ENCODE results near the gene GADD45B. TPM values are rescaled to one million over a fixed set of nuclear protein-coding genes. Genes with fewer than 3 reads are reported as not detected.

GADD45B gene
- total and polyA plus RNA-seq, 2 donors (not counting 3 experiments of a cell fraction or from before 2014, with no cell fraction given), result 61.3 to 267 TPM

DNA sequence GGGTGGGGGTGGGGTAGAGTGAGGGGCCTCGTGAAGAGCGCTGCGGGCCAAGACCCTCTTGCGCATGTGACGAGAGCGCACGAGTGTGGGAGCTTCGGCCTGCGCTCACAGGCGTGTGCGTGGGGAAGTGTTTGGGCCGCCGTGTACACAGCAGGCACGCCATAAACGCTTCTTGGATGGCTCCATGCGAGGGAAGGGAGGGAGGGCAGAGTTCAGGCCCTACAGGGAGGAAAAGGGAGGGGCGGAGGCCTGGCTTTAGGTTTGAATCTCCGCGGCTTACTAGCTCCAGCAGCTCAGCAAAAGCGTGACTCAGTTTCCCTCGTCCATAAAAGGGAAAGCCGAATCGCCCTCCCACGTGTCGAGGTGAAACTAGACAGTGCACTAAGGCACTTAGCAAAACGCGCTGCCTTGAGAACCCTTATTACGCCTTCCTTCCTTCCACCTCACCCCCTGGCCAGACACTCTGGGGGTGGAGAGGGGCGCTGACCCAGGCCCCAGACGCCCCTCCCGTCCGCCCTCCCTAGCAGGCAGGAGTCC is 12.5 kb downstream of the GADD45B start:
- FAIRE-seq (no peak), DNase-seq (ENCODE audit: low read depth, low spot score) (no peak)
- H3K4me3 ChIP-seq (replicated peaks in 1 of 3; ENCODE audit: insufficient read depth in 1 of 3, low read depth in 1 of 3, low read length in 3 of 3), result peak overlapping the region in 2 of 3 experiments; percentile 15 to 25
- peak overlapping the region; percentile 47 for H3K4me2 ChIP-seq (ENCODE audit: insufficient read depth, low read length)
- ChIA-PET CTCF (no interaction called here), POLR2A (interaction anchor here (2.3 kb wide), 1 partner anchor 12 kb away, joined by 11 read pairs; the partner anchor contains the start of gene GADD45B)
- no peaks in the 10 kb centered on the region for H3K36me3 ChIP-seq (ENCODE audit: control insufficient read depth in 2 of 2, extremely low read depth in 1 of 2, insufficient read depth in 2 of 2, low read length in 2 of 2)
- no TSS peak for BruUV-seq (replicated peaks)
- H3K9me1 ChIP-seq (replicated peaks; ENCODE audit: control insufficient read depth, extremely low read depth, insufficient read depth, low read length), result no peaks in the 10 kb centered on the region
- no peaks in the 10 kb centered on the region for H4K20me1 ChIP-seq (replicated peaks; ENCODE audit: control insufficient read depth, extremely low read depth, insufficient read depth, low read length)
- no peaks in the 10 kb centered on the region for H3K27me3 ChIP-seq (ENCODE audit: control insufficient read depth in 2 of 2, insufficient read depth in 2 of 2, low read length in 2 of 2)
- H3K9me3 ChIP-seq (replicated peaks; ENCODE audit: control insufficient read depth, insufficient read depth, low read length), result no peaks in the 10 kb centered on the region
- peaks cover 18% of the 10 kb centered on the region for H3K4me1 ChIP-seq (ENCODE audit: control insufficient read depth, extremely low read depth, insufficient read depth, low read length)
- intact Hi-C loops (cut with micrococcal nuclease), result no loop called here
- TF ChIP-seq, protein P1, sequence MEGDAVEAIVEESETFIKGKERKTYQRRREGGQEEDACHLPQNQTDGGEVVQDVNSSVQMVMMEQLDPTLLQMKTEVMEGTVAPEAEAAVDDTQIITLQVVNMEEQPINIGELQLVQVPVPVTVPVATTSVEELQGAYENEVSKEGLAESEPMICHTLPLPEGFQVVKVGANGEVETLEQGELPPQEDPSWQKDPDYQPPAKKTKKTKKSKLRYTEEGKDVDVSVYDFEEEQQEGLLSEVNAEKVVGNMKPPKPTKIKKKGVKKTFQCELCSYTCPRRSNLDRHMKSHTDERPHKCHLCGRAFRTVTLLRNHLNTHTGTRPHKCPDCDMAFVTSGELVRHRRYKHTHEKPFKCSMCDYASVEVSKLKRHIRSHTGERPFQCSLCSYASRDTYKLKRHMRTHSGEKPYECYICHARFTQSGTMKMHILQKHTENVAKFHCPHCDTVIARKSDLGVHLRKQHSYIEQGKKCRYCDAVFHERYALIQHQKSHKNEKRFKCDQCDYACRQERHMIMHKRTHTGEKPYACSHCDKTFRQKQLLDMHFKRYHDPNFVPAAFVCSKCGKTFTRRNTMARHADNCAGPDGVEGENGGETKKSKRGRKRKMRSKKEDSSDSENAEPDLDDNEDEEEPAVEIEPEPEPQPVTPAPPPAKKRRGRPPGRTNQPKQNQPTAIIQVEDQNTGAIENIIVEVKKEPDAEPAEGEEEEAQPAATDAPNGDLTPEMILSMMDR (IDR thresholded peaks at IDR 0.05; ENCODE audit: extremely low read depth in 1 of 2, insufficient read depth in 1 of 2, low read depth in 1 of 2, low read length in 2 of 2), result no peak
- TF ChIP-seq FOS (IDR thresholded peaks at IDR 0.05; ENCODE audit: borderline replicate concordance, insufficient read depth, low read length) (no peak), POLR2AphosphoS5 (IDR thresholded peaks at IDR 0.05; ENCODE audit: insufficient read depth, low read depth, low read length) (no peak), JUN (IDR thresholded peaks at IDR 0.05; ENCODE audit: borderline replicate concordance, insufficient read depth, insufficient read length, low read depth) (no peak), GATA2 (IDR thresholded peaks at IDR 0.05; ENCODE audit: insufficient read depth, insufficient read length, low read depth, low read length) (no peak), POLR2A (IDR thresholded peaks at IDR 0.05; ENCODE audit: low read depth, low read length) (no peak), MYC (IDR thresholded peaks at IDR 0.05; ENCODE audit: low read depth, low read length) (no peak), EZH2 (IDR thresholded peaks at IDR 0.05; ENCODE audit: borderline replicate concordance, low read depth, low read length, severe bottlenecking) (no peak)
- TF ChIP-seq, protein P2, sequence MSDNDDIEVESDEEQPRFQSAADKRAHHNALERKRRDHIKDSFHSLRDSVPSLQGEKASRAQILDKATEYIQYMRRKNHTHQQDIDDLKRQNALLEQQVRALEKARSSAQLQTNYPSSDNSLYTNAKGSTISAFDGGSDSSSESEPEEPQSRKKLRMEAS (IDR thresholded peaks at IDR 0.05; ENCODE audit: insufficient read depth, insufficient read length), result no peak
- peak overlapping the region; percentile 19 for H3K27ac ChIP-seq (ENCODE audit: insufficient read depth, low read depth, low read length)
- H3K79me2 ChIP-seq (ENCODE audit: control insufficient read depth, insufficient read depth, low read length), result no peaks in the 10 kb centered on the region
- H2AFZ ChIP-seq (ENCODE audit: low read depth, low read length), result peak overlapping the region; percentile 69
- H3K9ac ChIP-seq (replicated peaks; ENCODE audit: extremely low read depth, insufficient read depth, low read length), result peak overlapping the region; percentile 74
- dilution Hi-C loops (cut with MboI; ENCODE audit: extremely low pct_ligation_motif_present, low sequenced_read_pairs), result no loop called here

Measured in endothelial cell of umbilical vein (primary cell).